Stimulated activated CD4-positive, alpha-beta T cell treated with anti-CD3 and anti-CD28 coated beads, Interleukin-1b, Interleukin-23, amount 100 ng/mL, for 1 hour (primary cell): ENCODE measurements around the gene KPTN.

ENCODE experiments used
- DNase-seq, 2 donors: peaks; one replicate each; pipeline ENCODE4 v3.0.0-alpha.2; 2020; ENCODE audit warnings: low read depth in 2 of 2

KPTN gene

DNA sequence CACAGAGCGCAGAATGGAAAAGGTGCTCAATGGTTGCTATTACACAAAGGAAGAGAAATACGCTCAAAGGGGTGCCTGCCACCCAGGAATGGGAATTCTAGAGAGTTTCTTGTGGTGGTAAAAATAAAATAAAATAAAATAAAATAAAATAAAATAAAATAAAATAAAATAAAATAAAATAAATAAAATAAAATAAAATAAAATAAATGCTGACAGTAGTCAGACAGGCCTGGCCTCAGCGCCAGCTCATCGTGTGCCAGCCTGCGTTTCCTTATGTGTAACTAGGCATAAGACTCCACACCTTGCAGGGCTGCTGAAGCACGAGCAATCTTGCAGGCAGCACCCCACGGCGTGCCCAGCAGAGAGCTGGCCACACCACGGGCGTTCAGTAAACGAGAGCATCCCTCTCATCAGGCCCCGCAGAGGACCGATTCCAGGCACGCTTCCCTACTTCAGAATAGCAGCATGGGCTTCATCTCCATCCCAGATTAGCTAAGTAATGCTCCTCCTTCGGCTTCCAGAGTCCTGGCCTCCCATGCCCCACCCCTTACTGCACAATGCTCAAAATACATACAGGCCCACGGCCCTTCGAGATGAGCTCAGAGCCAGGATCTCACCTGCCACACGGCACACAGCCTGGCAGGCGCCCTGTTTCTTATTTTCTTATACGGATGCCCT, 25.3 kb upstream of the KPTN start:
- no peak for DNase-seq

DNA sequence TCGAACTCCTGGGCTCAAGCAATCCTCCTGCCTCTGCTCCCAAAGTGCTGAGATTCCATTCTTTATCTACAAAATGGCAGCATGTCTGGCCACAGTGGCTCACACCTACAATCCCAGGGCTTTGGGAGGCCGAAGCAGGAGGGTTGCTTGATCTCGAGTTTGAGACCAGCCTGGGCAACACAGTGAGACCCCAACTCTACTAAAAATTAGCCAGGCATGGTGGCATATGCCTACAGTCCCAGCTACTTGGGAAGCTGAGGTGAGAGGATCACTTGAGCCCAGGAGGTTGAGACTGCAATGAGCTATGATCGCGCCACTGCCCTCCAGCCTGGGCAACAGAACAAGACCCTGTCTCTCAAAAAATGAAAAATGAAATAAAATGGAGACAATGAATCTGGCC, 24.7 kb upstream of the KPTN start:
- no peak for DNase-seq

DNA sequence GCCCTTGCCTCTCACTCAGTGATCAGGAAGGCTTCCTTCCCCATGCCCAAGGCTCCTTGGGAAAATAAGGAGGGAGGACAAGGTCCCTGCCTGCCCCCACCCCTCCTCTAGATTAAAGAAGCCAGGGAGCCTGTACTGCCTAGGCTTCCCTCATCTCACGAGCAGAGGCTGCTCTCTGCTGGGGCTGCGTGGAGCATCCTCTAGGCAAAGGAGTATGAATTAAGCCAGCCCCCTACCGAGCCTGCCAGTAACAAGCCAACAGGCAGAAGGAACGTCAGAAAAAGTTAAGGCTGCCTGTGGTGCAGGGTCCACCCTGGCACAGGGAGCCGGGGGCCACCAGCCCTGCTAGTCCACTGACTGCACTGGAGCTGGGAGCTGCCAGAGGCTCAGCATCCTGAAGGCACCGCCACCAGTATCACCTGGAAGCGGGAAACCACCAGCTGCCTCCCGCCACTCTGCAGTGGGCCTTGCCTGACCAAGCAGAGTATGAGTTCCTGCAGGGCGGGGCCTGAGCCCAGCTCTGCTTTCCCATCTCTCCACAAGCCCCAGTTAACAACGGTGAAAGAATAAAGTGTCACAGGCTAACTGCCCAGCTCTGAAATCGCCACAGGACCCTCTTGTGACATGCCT, 24.0 kb upstream of the KPTN start:
- DNase-seq = no peak

DNA sequence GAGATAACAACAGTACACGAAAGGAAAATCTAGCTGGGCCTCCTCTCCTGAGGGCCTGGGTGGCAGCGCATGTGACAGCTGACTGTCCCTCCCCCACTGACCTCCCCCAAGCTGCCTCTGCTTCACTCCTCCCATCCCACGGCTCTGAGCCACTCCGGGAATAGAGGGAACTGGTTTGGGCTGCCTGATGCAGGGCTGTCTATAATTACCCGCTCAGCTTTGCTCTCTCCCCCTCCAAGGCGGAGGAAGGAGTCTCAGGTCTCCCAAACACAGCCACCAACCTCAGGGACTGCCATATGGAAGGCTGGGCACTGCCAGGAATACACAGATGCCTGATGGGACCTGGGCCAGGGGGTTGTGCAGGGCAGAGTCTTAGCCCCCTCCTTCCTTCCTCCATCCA, 23.0 kb upstream of the KPTN start:
- DNase-seq = no peak

DNA sequence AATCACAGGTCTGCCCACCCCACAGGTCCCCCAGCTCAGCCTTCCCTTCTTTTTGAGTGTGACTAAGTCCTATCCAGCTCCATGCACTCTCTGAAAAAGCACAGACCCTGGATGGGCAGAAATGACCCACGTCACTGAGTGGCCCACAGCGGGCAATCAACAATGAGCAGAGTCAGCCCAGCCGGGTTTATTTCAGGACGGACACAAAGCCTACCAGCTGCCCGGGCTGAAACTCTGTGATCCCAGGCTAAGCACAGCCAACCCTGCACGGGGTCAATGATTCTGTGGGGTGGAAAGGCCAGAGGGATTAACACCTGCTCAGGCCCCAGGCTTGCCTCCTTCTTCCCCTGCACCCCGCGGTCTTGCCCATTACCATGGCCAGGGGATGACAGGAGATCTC, 22.4 kb upstream of the KPTN start:
- DNase-seq = no peak

GRCh38 chr19:47505506-47505905, 21.5 kb upstream of the KPTN start:
- DNase-seq = no peak

DNA sequence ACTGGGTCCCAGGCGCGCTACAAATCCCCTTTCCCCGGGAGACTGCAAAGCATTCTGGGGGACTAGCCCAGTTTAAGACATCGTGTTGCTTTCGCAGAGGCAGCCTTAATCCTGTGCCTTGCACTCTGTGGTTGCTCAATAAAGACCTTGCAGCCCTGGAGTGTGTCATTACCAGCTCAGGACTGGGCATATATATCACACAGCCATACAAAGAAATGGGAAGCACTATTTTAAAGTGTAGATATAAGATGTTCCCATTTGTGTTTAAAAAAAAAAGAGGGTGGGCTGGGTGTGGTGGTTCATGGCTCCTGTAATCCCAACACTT, 19.8 kb upstream of the KPTN start:
- DNase-seq = no peak

DNA sequence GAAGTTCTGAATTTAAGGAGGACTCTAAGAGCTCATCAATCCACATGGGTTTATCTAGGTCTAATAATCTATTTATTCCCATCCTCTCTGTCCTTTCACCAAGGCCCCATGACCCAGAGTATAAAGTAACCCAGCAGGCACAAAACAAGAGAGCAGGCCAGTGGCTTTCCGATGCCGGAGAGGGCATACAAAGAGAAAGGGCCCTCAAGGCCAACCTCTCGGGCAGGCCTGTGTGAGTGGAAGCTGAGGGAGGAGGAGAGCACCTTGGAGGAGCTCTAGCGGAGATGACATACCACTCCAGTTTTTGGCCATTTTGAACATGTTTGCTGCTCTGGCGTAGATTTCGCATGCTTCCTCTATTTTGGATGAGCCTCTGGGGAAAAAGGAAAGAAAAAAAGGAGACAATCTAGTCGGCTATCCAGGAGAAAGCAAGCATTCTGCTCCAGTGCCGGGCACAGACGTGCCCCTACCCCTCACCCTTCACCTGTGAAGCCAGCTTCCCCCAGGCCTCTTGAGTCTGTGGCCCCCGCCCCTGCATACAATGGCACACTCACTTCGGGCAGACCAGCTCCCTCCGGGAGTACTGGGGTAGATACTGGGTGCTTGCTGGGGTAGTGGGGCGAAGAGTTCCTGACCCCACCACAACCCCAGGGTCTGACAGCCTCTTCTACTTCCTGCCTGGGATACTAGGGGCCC, 19.3 kb upstream of the KPTN start:
- DNase-seq = no peak

- no peak for DNase-seq
Measured at GRCh38 chr19:47499863-47500830, 16.1 kb upstream of the KPTN start.

- no peak for DNase-seq
Measured at GRCh38 chr19:47499371-47499770, 15.4 kb upstream of the KPTN start.

DNA sequence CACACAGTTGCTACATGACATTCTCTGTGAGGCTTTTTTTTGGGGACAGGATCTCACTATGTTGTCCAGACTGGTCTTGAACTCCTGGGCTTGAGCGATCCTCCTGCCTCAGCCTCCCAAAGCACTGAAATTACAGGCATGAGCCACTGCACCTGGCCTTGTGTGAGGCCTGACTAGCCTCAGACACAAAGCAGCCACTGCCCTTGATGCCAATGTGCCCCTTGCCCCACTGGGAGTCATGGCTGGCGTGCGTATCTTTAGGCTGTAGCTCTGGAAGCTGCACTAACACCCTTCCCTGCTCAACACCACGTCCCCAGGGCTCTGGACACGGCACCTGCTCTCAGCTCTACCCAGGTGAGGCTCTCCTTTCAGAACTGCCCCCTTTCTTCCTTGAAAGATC, 14.5 kb upstream of the KPTN start:
- DNase-seq = no peak

GRCh38 chr19:47497821-47498520, 14.0 kb upstream of the KPTN start:
- no peak for DNase-seq

- no peak for DNase-seq
Measured at GRCh38 chr19:47497050-47497766, 13.2 kb upstream of the KPTN start.

- no peak for DNase-seq
Measured at GRCh38 chr19:47495478-47496372, 11.7 kb upstream of the KPTN start.

DNA sequence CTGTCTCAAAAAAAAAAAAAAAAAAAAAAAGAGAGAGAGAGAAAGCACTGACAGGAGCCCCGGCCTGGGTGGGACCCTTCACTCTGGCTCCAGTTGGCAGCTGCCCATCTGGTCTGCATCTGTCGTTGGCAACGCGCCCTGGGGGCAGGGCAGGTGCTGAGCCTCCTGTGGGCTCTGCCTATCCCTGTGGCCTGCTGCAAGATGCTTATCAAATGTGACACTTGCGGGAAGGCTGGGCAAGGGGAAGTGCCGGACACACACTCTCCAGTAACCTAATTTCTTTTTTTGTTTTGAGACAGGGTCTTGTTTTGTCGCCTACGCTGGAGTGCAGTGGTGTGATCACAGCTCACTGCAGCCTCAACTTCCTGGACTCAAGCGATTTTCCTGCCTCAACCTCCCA, 10.7 kb upstream of the KPTN start:
- DNase-seq = no peak

DNA sequence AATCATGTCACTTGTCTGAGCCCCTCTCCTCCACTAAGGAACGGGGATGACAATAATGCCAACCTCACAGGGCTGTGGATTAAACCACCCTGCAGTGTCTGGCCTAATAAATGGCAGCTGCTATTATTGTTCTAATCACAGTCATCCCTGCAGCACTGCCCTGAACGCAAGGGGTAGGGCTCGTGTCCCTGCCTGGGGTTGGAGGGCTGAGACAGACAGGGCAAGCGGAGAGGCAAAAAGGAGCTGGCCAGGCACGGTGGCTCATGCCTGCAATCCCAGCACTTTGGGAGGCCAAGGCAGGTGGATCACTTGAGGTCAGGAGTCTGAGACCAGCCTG, 10.2 kb upstream of the KPTN start:
- no peak for DNase-seq

DNA sequence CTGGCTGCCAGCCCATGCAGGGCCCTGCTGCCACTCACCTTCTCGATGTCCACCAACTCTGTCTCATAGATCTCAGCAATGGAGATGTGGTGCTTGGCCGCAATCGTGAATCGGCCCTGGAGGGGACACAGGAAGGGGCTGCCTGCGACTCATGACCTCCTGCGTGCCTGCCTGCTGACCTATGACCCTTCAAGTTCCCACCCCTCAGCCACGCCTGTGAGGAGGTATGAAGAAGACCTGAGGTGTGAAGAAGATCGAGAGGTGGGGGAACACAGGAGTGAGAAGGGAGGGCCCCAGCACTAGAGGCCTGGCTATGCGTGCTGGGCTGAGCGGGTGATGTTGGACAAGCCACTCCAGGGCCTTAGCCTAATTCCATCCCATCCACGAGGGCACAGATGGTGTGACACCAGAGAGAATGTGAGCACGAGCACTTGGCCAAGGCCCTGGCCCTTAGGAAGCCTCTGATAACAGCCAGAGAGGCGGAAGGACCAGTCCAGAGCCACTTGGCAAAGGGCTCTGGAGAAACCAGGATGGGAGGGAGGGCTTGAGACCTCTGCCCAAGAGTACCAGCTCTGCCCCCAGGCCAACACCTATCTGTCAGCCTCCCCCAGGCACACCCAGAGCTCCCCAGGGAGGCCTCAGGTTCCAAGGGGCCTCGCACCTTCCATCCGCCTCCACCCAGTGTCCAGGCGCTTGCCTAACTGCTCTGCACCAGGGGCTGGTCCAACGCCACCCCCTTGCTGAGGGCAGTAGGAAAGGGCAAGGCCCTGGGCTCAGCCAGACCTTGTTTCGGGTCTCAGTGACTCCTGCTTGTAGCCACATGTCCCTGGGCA, 9.6 kb upstream of the KPTN start:
- no peak for DNase-seq

GRCh38 chr19:47492571-47493377, 8.8 kb upstream of the KPTN start:
- no peak for DNase-seq
